ENCODE data around the gene SUMO1. TPM values are rescaled to one million over a fixed set of nuclear protein-coding genes. Genes with fewer than 3 reads are reported as not detected.
A peak's percentile ranks its signal among the peaks of the same experiment; 100 is the strongest.

SUMO1 gene
- total RNA-seq, 1 donor from 2014 or later, result 157 TPM

DNA sequence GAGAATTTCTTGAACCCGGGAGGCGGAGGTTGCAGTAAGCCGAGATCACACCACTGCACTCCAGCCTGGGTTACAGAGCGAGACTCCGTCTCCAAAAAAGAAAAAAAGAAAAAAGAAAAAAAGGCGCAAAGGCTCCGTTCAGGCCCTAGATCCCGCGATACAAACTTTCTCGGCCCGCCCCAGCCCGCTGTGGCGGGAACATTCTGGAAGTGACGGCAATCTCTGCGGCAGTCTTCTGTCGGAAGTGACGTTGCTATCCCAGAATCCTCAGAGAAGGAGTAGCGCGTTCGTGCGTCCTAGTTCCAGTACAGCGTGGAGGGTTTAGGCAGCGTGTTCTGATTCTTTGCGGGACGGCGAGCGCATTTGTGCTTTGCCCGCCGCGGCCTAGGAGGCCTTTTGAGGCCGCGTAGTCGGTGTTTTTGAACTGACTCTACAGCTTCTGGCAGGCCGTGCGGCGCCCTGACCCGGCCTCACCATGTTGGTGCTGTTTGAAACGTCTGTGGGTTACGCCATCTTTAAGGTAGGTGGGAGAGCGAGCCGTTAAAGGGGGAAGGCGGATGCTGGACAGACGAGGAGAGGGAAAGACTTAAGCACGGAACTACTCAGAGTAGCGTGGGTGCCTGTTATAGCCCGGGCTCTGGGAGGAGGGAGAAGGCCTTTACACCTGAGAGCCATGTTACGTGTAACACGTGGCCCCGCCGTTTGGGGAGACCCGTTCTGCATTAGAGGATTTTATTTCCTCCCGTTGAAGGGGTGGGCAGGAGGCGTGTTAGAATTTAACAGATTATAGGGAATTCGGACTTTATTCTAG, 27.3 kb upstream of the SUMO1 start, which contains the start of gene NOP58:
NOP58 (plus strand) TSS at position 297 of the 811 bp plus-strand sequence; CDS start at position 476, 179 bp downstream.
- H3K27ac Mint-ChIP-seq (ENCODE audit: unreplicated experiment), result peak within 1 kb of the TSS; percentile 34
- peaks cover 46% of the 10 kb centered on the region for H4K20me1 ChIP-seq (ENCODE audit: insufficient read depth, low read length)
- H3K4me3 Mint-ChIP-seq (ENCODE audit: unreplicated experiment), result peak within 1 kb of the TSS; percentile 66
- H3K4me1 ChIP-seq (ENCODE audit: insufficient read depth, low read length), result peaks cover 5% of the 10 kb centered on the region
- H3K79me2 ChIP-seq (ENCODE audit: insufficient read depth, low read length), result peaks cover 52% of the 10 kb centered on the region
- DNase-seq (ENCODE audit: low read depth) (peak; percentile 91), FAIRE-seq (peak; percentile 9)
- H2AFZ ChIP-seq (ENCODE audit: low read depth, low read length), result peak within 1 kb of the TSS; percentile 87
- no peaks in the 10 kb centered on the region for H3K27me3 ChIP-seq (ENCODE audit: insufficient read depth, low read length)
- peaks cover 11% of the 10 kb centered on the region for H3K4me1 Mint-ChIP-seq (ENCODE audit: low read depth, unreplicated experiment)
- no peaks in the 10 kb centered on the region for H3K27me3 Mint-ChIP-seq (ENCODE audit: low read depth, unreplicated experiment)
- peak within 1 kb of the TSS; percentile 90 for H3K4me2 ChIP-seq (ENCODE audit: low read length)
- H3K27ac ChIP-seq (ENCODE audit: low read depth, low read length), result peak within 1 kb of the TSS; percentile 97
- no peaks in the 10 kb centered on the region for H3K36me3 Mint-ChIP-seq (ENCODE audit: low read depth, unreplicated experiment)
- no peaks in the 10 kb centered on the region for H3K9me3 Mint-ChIP-seq (ENCODE audit: unreplicated experiment)
- H3K9ac ChIP-seq (ENCODE audit: low read length), result peak within 1 kb of the TSS; percentile 98
- no peaks in the 10 kb centered on the region for H3K36me3 ChIP-seq (ENCODE audit: insufficient read depth, low read length)
- peak within 1 kb of the TSS; percentile 99 for H3K4me3 ChIP-seq (ENCODE audit: insufficient read depth, low read depth, low read length)
- H3K9me3 ChIP-seq (ENCODE audit: insufficient read depth, low read depth, low read length), result no peaks in the 10 kb centered on the region
- no peak for TF ChIP-seq EZH2 (IDR thresholded peaks at IDR 0.05; ENCODE audit: insufficient read depth, low read length)
- TF ChIP-seq, protein P1, sequence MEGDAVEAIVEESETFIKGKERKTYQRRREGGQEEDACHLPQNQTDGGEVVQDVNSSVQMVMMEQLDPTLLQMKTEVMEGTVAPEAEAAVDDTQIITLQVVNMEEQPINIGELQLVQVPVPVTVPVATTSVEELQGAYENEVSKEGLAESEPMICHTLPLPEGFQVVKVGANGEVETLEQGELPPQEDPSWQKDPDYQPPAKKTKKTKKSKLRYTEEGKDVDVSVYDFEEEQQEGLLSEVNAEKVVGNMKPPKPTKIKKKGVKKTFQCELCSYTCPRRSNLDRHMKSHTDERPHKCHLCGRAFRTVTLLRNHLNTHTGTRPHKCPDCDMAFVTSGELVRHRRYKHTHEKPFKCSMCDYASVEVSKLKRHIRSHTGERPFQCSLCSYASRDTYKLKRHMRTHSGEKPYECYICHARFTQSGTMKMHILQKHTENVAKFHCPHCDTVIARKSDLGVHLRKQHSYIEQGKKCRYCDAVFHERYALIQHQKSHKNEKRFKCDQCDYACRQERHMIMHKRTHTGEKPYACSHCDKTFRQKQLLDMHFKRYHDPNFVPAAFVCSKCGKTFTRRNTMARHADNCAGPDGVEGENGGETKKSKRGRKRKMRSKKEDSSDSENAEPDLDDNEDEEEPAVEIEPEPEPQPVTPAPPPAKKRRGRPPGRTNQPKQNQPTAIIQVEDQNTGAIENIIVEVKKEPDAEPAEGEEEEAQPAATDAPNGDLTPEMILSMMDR (IDR thresholded peaks at IDR 0.05; ENCODE audit: insufficient read depth, low read depth, low read length), result no peak

DNA sequence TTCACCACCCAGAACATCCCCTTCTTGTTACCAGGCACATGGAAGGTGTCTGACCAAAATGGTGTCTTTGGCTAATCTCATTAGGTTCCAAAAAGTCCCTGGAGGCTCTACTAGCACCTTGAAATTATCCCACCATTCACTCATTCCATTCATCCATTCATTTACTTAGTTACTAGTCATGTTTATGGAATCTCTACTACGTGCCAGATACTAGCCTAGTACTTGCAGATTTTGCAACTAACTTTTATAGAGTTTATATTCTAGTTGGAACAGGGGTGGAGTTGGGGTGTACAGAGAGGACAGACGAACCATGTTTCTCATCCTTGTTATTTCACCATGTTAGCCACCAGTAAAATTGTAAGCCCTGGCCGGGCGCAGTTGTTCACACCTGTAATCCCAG, 23.1 kb upstream of the SUMO1 start:
- Mint-ChIP-seq H3K27ac (ENCODE audit: unreplicated experiment) (no peak overlapping the region), H3K9me3 (ENCODE audit: unreplicated experiment) (no peaks in the 10 kb centered on the region), H3K4me1 (ENCODE audit: low read depth, unreplicated experiment) (no peaks in the 10 kb centered on the region), H3K4me3 (ENCODE audit: unreplicated experiment) (no peak overlapping the region), H3K36me3 (ENCODE audit: low read depth, unreplicated experiment) (no peaks in the 10 kb centered on the region), H3K27me3 (ENCODE audit: low read depth, unreplicated experiment) (no peaks in the 10 kb centered on the region)
- no peak overlapping the region for H3K9ac ChIP-seq (ENCODE audit: low read length)
- H3K9me3 ChIP-seq (ENCODE audit: insufficient read depth, low read depth, low read length), result no peaks in the 10 kb centered on the region
- TF ChIP-seq, protein P1 (IDR thresholded peaks at IDR 0.05; ENCODE audit: insufficient read depth, low read depth, low read length), result no peak
- TF ChIP-seq EZH2 (IDR thresholded peaks at IDR 0.05; ENCODE audit: insufficient read depth, low read length), result no peak
- DNase-seq (ENCODE audit: low read depth) (peak; percentile 25), FAIRE-seq (no peak)
- no peak overlapping the region for H3K27ac ChIP-seq (ENCODE audit: low read depth, low read length)
- no peak overlapping the region for H3K4me3 ChIP-seq (ENCODE audit: insufficient read depth, low read depth, low read length)
- H3K4me1 ChIP-seq (ENCODE audit: insufficient read depth, low read length), result no peaks in the 10 kb centered on the region
- H2AFZ ChIP-seq (ENCODE audit: low read depth, low read length), result no peak overlapping the region
- H3K79me2 ChIP-seq (ENCODE audit: insufficient read depth, low read length), result peaks cover 11% of the 10 kb centered on the region
- H3K36me3 ChIP-seq (ENCODE audit: insufficient read depth, low read length), result no peaks in the 10 kb centered on the region
- H4K20me1 ChIP-seq (ENCODE audit: insufficient read depth, low read length), result peaks cover 9% of the 10 kb centered on the region
- H3K27me3 ChIP-seq (ENCODE audit: insufficient read depth, low read length), result no peaks in the 10 kb centered on the region
- H3K4me2 ChIP-seq (ENCODE audit: low read length), result no peak overlapping the region

DNA sequence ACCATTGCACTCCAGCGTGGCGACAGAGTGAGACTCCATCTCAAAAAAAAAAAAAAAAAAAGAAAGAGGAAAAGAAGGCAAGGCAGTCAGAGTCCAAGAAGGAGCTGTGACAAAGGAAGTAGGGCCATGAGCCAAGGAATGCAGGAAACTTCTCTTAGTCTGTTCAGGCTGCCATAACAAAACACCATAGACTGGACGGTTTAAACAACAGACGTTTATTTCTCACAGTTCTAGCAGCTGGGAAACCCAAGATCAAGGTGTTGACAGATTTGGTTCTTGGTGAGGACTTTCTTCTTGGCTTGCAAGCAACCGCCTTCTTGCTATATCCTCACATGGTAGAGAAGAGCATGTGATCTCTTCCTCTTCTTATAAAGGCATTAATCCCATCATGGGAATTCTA, 13.1 kb upstream of the SUMO1 start:
- DNase-seq (ENCODE audit: low read depth) (no peak), FAIRE-seq (no peak)
- Histone ChIP-seq H2AFZ (ENCODE audit: low read depth, low read length) (no peak overlapping the region), H3K4me1 (ENCODE audit: insufficient read depth, low read length) (peaks cover 2% of the 10 kb centered on the region), H3K9me3 (ENCODE audit: insufficient read depth, low read depth, low read length) (peaks cover 5% of the 10 kb centered on the region), H3K27ac (ENCODE audit: low read depth, low read length) (no peak overlapping the region), H3K79me2 (ENCODE audit: insufficient read depth, low read length) (no peaks in the 10 kb centered on the region), H3K36me3 (ENCODE audit: insufficient read depth, low read length) (no peaks in the 10 kb centered on the region), H3K9ac (ENCODE audit: low read length) (no peak overlapping the region), H3K27me3 (ENCODE audit: insufficient read depth, low read length) (no peaks in the 10 kb centered on the region), H4K20me1 (ENCODE audit: insufficient read depth, low read length) (no peaks in the 10 kb centered on the region), H3K4me3 (ENCODE audit: insufficient read depth, low read depth, low read length) (no peak overlapping the region), H3K4me2 (ENCODE audit: low read length) (no peak overlapping the region)
- Mint-ChIP-seq H3K4me1 (ENCODE audit: low read depth, unreplicated experiment) (no peaks in the 10 kb centered on the region), H3K9me3 (ENCODE audit: unreplicated experiment) (no peaks in the 10 kb centered on the region), H3K27me3 (ENCODE audit: low read depth, unreplicated experiment) (peaks cover 3% of the 10 kb centered on the region), H3K4me3 (ENCODE audit: unreplicated experiment) (no peak overlapping the region), H3K36me3 (ENCODE audit: low read depth, unreplicated experiment) (no peaks in the 10 kb centered on the region), H3K27ac (ENCODE audit: unreplicated experiment) (no peak overlapping the region)
- TF ChIP-seq, protein P1 (IDR thresholded peaks at IDR 0.05; ENCODE audit: insufficient read depth, low read depth, low read length), result no peak
- TF ChIP-seq EZH2 (IDR thresholded peaks at IDR 0.05; ENCODE audit: insufficient read depth, low read length), result no peak

Measured in astrocyte (in vitro differentiated cells and primary cell).